ENCODE data around the gene DDX50.

DNA sequence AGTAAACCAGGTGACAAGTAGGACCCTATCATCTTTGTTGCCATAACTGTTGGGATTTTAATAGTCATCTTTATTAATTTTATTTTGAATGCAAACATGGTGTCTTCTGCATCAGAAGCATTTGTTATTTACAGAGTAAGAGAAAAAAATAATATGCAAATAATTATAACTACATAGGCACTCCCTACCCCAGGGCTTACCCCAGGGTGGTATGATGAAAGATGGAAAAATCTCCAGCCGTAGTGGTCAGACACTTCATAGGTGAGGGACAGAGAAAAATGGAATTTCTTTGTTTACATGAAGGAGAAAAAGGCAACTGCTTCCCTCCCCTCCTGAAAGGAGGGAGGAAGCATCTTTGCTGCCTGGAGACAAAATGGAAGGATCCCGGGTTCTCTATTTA lies 44.1 kb upstream of the DDX50 start:
- TF ChIP-seq FOSL2 (IDR thresholded peaks at IDR 0.05) (no peak), FOSL2 (CRISPR knock-in tag; IDR thresholded peaks at IDR 0.05) (no peak), RAD21 (conservative IDR thresholded peaks at IDR 0.05 in 1 of 2, IDR thresholded peaks at IDR 0.05 in 1 of 2) (no peak), HMGXB4 (CRISPR knock-in tag; IDR thresholded peaks at IDR 0.05; ENCODE audit: borderline replicate concordance) (no peak), MAFK (IDR thresholded peaks at IDR 0.05; ENCODE audit: partially characterized antibody) (no peak), POLR2A (IDR thresholded peaks at IDR 0.05; ENCODE audit: low read length) (no peak), MAX (IDR thresholded peaks at IDR 0.05) (no peak), KDM1A (IDR thresholded peaks at IDR 0.05; ENCODE audit: low read depth) (no peak), SMC3 (IDR thresholded peaks at IDR 0.05) (no peak)
- TF ChIP-seq, protein P1, sequence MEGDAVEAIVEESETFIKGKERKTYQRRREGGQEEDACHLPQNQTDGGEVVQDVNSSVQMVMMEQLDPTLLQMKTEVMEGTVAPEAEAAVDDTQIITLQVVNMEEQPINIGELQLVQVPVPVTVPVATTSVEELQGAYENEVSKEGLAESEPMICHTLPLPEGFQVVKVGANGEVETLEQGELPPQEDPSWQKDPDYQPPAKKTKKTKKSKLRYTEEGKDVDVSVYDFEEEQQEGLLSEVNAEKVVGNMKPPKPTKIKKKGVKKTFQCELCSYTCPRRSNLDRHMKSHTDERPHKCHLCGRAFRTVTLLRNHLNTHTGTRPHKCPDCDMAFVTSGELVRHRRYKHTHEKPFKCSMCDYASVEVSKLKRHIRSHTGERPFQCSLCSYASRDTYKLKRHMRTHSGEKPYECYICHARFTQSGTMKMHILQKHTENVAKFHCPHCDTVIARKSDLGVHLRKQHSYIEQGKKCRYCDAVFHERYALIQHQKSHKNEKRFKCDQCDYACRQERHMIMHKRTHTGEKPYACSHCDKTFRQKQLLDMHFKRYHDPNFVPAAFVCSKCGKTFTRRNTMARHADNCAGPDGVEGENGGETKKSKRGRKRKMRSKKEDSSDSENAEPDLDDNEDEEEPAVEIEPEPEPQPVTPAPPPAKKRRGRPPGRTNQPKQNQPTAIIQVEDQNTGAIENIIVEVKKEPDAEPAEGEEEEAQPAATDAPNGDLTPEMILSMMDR (IDR thresholded peaks at IDR 0.05) = no peak
- TF ChIP-seq, protein P2, sequence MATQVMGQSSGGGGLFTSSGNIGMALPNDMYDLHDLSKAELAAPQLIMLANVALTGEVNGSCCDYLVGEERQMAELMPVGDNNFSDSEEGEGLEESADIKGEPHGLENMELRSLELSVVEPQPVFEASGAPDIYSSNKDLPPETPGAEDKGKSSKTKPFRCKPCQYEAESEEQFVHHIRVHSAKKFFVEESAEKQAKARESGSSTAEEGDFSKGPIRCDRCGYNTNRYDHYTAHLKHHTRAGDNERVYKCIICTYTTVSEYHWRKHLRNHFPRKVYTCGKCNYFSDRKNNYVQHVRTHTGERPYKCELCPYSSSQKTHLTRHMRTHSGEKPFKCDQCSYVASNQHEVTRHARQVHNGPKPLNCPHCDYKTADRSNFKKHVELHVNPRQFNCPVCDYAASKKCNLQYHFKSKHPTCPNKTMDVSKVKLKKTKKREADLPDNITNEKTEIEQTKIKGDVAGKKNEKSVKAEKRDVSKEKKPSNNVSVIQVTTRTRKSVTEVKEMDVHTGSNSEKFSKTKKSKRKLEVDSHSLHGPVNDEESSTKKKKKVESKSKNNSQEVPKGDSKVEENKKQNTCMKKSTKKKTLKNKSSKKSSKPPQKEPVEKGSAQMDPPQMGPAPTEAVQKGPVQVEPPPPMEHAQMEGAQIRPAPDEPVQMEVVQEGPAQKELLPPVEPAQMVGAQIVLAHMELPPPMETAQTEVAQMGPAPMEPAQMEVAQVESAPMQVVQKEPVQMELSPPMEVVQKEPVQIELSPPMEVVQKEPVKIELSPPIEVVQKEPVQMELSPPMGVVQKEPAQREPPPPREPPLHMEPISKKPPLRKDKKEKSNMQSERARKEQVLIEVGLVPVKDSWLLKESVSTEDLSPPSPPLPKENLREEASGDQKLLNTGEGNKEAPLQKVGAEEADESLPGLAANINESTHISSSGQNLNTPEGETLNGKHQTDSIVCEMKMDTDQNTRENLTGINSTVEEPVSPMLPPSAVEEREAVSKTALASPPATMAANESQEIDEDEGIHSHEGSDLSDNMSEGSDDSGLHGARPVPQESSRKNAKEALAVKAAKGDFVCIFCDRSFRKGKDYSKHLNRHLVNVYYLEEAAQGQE (IDR thresholded peaks at IDR 0.05) = no peak

Measured in A549 (cell line).